Activated CD4-positive, alpha-beta memory T cell treated with anti-CD3 and anti-CD28 coated beads for 36 hours (primary cell): ENCODE results near the gene HOTAIR. TPM values are rescaled to one million over a fixed set of nuclear protein-coding genes. Genes with fewer than 3 reads are reported as not detected.

Experiments used
- CTCF ChIA-PET: fragments of 350-600 bp; sonication (Branson Sonifier 250); formaldehyde crosslinking; loops from one replicate; lab custom pipeline; 2021; ENCODE audit warnings: antibody characterized with exemption, inconsistent platforms; lab: Charles Lee
- POLR2A ChIA-PET: fragments of 350-600 bp; sonication (Branson Sonifier 250); formaldehyde crosslinking; loops from one replicate; lab custom pipeline; 2021; ENCODE audit warnings: antibody characterized with exemption; lab: Charles Lee
- DNase-seq: peaks from one replicate; pipeline ENCODE4 v3.0.0-alpha.2; 2020
- H3K27ac Mint-ChIP-seq: one replicate; pipeline ENCODE4 v1.8.0; 2021; ENCODE audit warnings: mixed read lengths
- H3K27me3 Mint-ChIP-seq: one replicate; pipeline ENCODE4 v1.8.0; 2021; ENCODE audit warnings: mixed read lengths
- H3K36me3 Mint-ChIP-seq: one replicate; pipeline ENCODE4 v1.8.0; 2021; ENCODE audit warnings: mixed read lengths
- H3K4me1 Mint-ChIP-seq: one replicate; pipeline ENCODE4 v1.8.0; 2021; ENCODE audit warnings: low read depth, mixed read lengths
- H3K4me3 Mint-ChIP-seq: one replicate; pipeline ENCODE4 v1.8.0; 2021; ENCODE audit warnings: mild to moderate bottlenecking, mixed read lengths
- H3K9me3 Mint-ChIP-seq: one replicate; pipeline ENCODE4 v1.8.0; 2021; ENCODE audit warnings: mixed read lengths
- intact Hi-C: fragments of 100-400 bp; cut with micrococcal nuclease; formaldehyde crosslinking; loops from one replicate; pipeline ENCODE4 v1.15.1; 2023
- total RNA-seq, 2 experiments: library from RNA; stranded (reverse); gene quantifications; one replicate each; pipeline ENCODE4 v1.2.3, GENCODE V29; 2021

The HOTAIR gene
- total RNA-seq, 2 experiments from 2014 or later, result not detected

DNA sequence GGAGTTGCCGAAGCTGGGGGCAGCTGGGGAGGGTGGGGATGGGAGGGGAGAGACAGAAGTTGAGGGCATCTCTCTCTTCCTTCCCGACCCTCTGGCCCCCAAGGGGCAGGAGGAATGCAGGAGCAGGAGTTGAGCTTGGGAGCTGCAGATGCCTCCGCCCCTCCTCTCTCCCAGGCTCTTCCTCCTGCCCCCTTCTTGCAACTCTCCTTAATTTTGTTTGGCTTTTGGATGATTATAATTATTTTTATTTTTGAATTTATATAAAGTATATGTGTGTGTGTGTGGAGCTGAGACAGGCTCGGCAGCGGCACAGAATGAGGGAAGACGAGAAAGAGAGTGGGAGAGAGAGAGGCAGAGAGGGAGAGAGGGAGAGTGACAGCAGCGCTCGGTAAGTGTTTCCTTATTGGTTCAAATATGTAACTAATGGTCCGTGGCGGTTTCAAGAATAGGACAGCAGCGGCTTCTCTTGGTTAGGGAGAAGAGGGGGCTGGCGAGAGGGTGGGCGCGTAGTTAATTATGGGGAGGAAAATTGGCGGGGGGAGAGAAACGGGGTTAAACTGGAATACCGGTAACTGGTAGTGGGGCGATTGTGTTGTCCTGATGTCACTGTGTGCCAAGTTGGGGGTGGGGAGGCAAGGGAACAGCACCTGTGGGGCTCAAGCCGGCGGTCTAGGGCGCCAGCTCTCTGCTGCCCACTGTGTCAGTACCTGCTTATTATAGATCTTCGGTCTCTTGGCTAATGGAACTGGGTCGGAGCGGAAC lies 42.5 kb upstream of the HOTAIR start:
- no peaks in the 10 kb centered on the region for H3K36me3 Mint-ChIP-seq
- ChIA-PET POLR2A (interaction anchor here (1.0 kb wide), 1 partner anchor 11 kb away, joined by 3 read pairs; no protein-coding TSS in a partner anchor), CTCF (interaction anchor here (0.7 to 2.8 kb wide), 15 partner anchors 9 to 271 kb away, joined by 3 to 26 read pairs (median 5); partner anchors contain the start of genes HOXC10, HOXC5 and HOXC8)
- no peaks in the 10 kb centered on the region for H3K9me3 Mint-ChIP-seq
- no peak overlapping the region for H3K27ac Mint-ChIP-seq
- intact Hi-C loops, result loop anchor here (2.0 to 5.0 kb wide), 2 partner anchors 16 to 35 kb away; partner anchors contain the start of gene HOXC5
- no peak for DNase-seq
- H3K27me3 Mint-ChIP-seq, result peaks cover 69% of the 10 kb centered on the region
- H3K4me1 Mint-ChIP-seq, result peaks cover 19% of the 10 kb centered on the region
- peak overlapping the region; percentile 72 for H3K4me3 Mint-ChIP-seq

DNA sequence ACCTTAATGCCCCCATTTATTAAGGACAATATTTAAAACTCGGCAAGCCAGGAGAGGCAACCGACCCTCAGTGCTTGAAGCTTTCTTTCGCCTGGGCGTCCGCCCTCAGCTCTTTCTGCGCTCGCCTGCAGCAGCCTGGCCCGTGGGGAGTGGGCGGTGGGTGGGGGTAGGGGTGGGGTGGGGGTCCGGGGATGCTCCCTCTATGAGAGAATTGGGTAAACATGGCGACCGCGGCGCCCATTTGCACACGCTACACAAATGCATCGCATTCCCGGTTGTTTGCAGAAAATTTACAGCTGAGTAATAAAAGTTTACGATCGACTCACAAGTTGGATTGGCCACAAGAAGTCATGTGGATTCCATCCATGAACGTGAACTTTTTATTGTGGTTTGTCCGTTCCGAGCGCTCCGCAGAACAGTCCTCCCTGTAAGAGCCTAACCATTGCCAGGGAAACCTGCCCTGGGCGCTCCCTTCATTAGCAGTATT lies 41.8 kb upstream of the HOTAIR start:
- POLR2A ChIA-PET, result no interaction called here
- peaks cover 20% of the 10 kb centered on the region for H3K4me1 Mint-ChIP-seq
- DNase-seq, result no peak
- H3K27ac Mint-ChIP-seq, result no peak overlapping the region
- CTCF ChIA-PET, result interaction anchor here (0.9 to 2.8 kb wide), 10 partner anchors 9 to 198 kb away, joined by 3 to 26 read pairs (median 10); partner anchors contain the start of genes HOXC10 and HOXC5
- no peak overlapping the region for H3K4me3 Mint-ChIP-seq
- no peaks in the 10 kb centered on the region for H3K9me3 Mint-ChIP-seq
- H3K27me3 Mint-ChIP-seq, result peaks cover 64% of the 10 kb centered on the region
- intact Hi-C loops, result loop anchor here (2.0 to 5.0 kb wide), 2 partner anchors 16 to 34 kb away; partner anchors contain the start of gene HOXC5
- no peaks in the 10 kb centered on the region for H3K36me3 Mint-ChIP-seq

DNA sequence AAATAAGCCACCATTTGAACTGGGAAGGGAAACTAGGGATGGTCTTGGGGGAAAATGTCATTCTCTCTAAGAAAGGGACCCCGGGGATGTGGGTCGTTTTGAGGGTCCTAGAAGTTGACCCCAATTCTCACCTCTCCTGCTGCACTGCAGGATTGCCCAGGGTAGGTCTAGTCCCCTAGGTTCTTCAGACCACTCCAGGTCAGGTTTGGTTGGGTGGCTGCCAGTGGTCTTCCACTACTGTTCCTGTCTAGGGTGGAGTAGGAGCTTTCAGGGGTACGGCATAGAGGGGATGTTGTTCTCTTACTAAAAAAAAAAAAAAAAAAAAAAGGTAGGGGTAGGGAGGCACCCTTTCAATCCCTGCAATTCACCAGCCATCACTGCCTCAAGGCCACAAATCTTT lies 41.3 kb upstream of the HOTAIR start:
- CTCF ChIA-PET, result interaction anchor here (0.9 to 2.8 kb wide), 8 partner anchors 9 to 199 kb away, joined by 3 to 26 read pairs (median 8); partner anchors contain the start of genes HOXC10 and HOXC5
- H3K27me3 Mint-ChIP-seq, result peaks cover 65% of the 10 kb centered on the region
- no peak overlapping the region for H3K4me3 Mint-ChIP-seq
- intact Hi-C loops, result loop anchor here (2.0 to 5.0 kb wide), 2 partner anchors 17 to 34 kb away; partner anchors contain the start of gene HOXC5
- no peak for DNase-seq
- H3K36me3 Mint-ChIP-seq, result no peaks in the 10 kb centered on the region
- no peak overlapping the region for H3K27ac Mint-ChIP-seq
- no peaks in the 10 kb centered on the region for H3K9me3 Mint-ChIP-seq
- peaks cover 24% of the 10 kb centered on the region for H3K4me1 Mint-ChIP-seq
- POLR2A ChIA-PET, result no interaction called here

DNA sequence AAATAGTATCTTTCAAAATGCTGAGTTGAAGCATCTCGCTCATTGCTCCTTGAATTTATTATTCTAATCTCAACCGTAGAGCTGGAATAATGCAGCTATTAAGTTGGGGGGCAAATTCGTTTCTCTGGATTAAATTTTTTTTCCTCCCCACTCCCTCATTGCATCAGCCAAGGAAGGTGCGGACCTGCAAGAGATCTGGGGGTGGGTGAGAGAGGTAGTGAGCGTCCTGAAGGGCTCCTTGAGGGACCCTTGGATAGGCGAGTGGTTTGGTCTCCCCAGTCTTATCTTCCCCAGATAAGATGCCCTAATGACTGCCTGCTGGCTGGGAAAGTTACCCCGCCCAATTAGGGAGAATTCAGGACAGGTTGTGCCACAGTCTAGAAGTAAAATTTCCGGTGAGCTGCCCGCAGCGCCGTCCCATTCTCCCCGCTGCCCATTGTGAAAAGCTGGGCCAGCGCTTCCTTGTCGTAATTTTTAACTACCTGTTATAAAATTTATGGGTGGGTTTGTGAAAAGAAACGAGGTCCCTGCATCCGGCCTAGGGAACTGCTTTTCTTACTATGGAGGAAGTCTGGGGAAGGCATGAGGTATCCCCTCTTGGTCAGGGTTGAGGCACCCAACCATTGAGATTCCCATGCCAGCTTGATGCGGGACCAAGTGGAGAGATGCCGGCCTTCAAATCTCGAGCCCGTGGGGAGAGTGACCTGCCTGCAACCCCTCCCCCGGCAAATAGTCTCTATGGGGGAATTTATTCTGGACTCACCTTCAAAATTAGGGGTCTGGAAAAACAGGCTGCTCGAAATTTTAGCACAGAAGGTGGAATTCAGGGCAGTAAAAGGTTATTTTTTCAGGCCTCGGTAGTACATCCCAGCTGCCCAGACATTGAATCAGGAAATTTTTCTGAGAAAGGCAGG lies 40.5 kb upstream of the HOTAIR start:
- POLR2A ChIA-PET, result no interaction called here
- peak overlapping the region; percentile 16 for H3K27ac Mint-ChIP-seq
- DNase-seq, result no peak
- no peaks in the 10 kb centered on the region for H3K36me3 Mint-ChIP-seq
- no peak overlapping the region for H3K4me3 Mint-ChIP-seq
- H3K9me3 Mint-ChIP-seq, result no peaks in the 10 kb centered on the region
- H3K4me1 Mint-ChIP-seq, result peaks cover 26% of the 10 kb centered on the region
- H3K27me3 Mint-ChIP-seq, result peaks cover 70% of the 10 kb centered on the region
- intact Hi-C loops, result loop anchor here (5.0 kb wide), 1 partner anchor 33 kb away; no protein-coding TSS in a partner anchor
- CTCF ChIA-PET, result interaction anchor here (1.0 to 2.8 kb wide), 5 partner anchors 8 to 192 kb away, joined by 3 to 16 read pairs (median 5); partner anchors contain the start of gene HOXC5

DNA sequence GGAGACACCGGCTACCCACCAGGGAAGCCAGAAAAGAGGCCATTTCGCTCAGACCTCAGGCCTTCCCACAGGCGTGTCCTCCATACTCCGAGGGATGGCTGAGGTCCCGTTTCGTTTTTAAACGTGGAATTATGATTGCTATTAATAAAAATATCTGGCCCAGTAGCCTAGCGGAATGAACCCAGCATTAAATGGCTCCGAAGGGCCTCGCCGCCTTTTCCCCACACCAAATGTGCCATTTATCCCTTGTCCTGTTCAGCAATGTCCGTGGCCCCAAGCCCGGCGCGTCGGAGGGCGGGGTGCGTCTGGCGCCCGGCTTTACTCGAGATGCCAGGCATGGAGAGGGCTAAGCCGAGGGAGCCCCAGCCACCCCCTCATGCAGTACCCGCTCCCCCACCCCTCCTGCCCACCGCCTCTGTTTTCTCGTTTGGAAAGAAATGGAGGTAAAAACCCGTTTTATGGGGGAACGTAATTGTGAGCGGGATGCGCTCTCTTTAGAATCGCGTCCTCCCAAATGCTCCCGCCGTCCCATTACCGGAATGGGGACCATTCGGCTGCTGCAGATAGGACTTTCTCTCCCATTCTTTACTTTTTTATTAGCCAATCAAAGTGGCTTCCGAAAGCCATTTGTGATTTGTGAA lies 39.7 kb upstream of the HOTAIR start:
- no peak for DNase-seq
- Mint-ChIP-seq H3K27me3 (peaks cover 73% of the 10 kb centered on the region), H3K36me3 (no peaks in the 10 kb centered on the region), H3K4me1 (peaks cover 31% of the 10 kb centered on the region), H3K9me3 (no peaks in the 10 kb centered on the region), H3K27ac (no peak overlapping the region), H3K4me3 (no peak overlapping the region)
- CTCF ChIA-PET, result interaction anchor here (1.0 to 1.4 kb wide), 5 partner anchors 7 to 193 kb away, joined by 3 to 5 read pairs (median 4); partner anchors contain the start of genes HOXC5 and HOXC9
- POLR2A ChIA-PET, result no interaction called here
- intact Hi-C loops, result loop anchor here (5.0 kb wide), 1 partner anchor 32 kb away; no protein-coding TSS in a partner anchor

DNA sequence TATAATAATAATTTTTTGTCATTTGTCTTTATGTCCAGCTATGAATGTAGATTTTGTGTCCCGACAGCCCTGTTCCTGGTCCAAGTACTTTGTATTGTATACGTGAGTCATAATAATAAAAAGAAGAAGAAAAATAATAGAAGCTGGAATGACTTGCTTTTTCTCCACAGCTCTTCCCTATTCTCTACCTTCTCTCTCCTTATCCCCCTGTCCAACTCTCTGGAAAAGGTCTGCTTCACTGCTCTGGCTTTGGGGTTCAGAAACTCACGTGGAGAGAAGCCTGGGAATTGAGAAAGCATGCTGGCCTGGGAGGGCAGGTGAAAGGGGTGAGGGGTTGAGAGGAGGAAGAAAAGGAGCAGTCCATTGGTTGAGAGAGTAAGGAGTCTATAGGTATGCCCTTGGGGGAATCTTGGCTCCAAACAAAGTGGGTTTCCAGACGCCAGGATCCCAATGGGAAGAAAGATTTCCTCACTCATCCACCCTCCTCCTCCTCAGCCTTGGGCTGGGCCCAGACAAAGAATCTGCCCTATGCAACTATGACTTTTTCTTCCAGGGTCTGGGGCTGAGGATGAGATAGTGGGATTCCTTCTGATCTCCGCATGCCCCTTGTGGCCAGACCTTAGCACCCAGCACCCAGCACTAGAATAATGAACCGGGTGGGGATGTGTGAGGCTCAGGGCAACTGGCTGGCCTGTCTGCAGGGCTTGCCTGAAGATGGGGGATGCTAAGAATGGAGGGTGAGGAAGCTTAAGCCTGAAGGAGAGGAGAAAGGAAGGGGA lies 38.1 kb upstream of the HOTAIR start:
- intact Hi-C loops, result no loop called here
- POLR2A ChIA-PET, result no interaction called here
- H3K4me1 Mint-ChIP-seq, result peaks cover 35% of the 10 kb centered on the region
- no peaks in the 10 kb centered on the region for H3K9me3 Mint-ChIP-seq
- H3K27me3 Mint-ChIP-seq, result peaks cover 78% of the 10 kb centered on the region
- no peaks in the 10 kb centered on the region for H3K36me3 Mint-ChIP-seq
- H3K27ac Mint-ChIP-seq, result no peak overlapping the region
- DNase-seq, result no peak
- no peak overlapping the region for H3K4me3 Mint-ChIP-seq
- CTCF ChIA-PET, result interaction anchor here (0.8 to 1.3 kb wide), 3 partner anchors 13 to 202 kb away, joined by 3 read pairs; partner anchors contain the start of gene HOXC9

DNA sequence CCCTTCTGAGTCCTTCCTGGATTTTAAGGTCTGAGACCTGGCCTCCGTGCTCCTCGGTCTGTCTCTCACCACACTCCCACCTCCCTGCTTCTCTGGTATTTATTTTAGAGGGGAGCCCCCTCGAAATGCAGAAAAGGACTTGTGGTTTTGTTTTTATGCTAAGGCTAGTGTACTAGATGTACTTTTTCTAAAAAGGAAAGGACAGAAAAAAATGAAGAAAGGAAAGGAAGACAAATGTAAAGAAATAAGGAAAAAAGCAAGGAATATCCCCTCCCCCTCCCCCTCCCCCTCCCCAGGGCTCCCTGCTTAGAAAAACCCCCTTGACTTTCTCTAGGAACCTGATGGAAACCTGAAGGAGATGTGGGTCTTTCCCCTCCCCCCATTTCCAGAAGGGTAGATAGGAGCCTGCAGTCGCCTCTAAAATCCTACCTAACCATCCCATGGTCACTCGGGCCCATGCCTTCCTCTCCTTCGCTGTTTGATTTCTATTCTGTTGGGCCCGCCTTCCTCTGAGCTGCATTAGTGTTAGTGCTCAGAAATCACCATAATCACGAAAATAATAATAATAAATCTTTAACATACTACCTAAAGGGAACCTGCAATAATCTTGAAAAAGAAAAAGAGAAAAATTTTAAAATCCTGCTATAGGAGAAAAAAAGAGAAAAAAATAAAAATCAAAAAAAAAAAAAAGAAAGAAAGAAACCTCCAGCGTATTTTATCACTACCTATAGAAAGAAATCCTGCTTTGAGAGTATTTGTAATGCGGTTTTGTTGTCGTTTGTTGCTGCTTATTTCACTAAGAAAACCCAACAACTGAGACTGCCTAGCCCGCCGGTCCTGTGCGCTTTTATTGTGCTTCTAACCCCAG lies 37.1 kb upstream of the HOTAIR start:
- Mint-ChIP-seq H3K27ac (no peak overlapping the region), H3K36me3 (no peaks in the 10 kb centered on the region), H3K4me1 (peaks cover 32% of the 10 kb centered on the region), H3K9me3 (no peaks in the 10 kb centered on the region), H3K27me3 (peaks cover 81% of the 10 kb centered on the region), H3K4me3 (no peak overlapping the region)
- intact Hi-C loops, result no loop called here
- POLR2A ChIA-PET, result no interaction called here
- DNase-seq, result no peak
- CTCF ChIA-PET, result interaction anchor here (1.3 kb wide), 1 partner anchor 189 kb away, joined by 3 read pairs; no protein-coding TSS in a partner anchor

DNA sequence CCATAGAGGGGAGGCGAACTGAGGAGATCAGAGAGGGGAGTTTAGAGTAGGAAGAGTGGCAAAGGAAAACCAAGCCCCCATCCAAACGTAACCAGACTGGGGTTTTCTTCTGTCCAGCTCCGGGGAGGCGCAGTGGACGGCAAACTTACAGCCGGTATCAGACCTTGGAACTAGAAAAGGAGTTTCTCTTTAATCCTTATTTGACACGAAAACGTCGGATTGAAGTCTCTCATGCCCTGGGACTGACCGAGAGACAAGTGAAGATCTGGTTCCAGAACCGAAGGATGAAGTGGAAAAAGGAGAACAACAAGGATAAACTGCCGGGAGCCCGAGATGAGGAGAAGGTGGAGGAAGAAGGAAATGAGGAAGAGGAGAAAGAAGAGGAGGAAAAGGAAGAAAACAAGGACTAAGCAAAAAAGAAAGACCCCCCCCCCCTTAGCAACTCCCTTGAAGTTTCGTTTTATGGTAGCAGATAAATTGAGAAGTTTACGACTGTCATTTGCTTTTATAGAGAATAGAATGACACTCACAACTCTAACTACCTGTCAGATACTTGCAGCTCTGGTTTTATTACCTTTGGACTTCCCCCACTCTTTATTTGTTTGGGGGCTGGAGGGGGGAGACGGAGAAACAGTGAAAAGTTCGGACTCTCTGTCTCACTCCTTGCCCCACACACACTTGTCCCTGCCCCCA lies 36.4 kb upstream of the HOTAIR start:
- Mint-ChIP-seq H3K9me3 (no peaks in the 10 kb centered on the region), H3K36me3 (no peaks in the 10 kb centered on the region), H3K27me3 (peaks cover 84% of the 10 kb centered on the region), H3K27ac (no peak overlapping the region), H3K4me1 (peaks cover 36% of the 10 kb centered on the region), H3K4me3 (no peak overlapping the region)
- DNase-seq, result no peak
- CTCF ChIA-PET, result interaction anchor here (8.6 to 9.3 kb wide), 2 partner anchors 181 to 190 kb away, joined by 112 to 127 read pairs; partner anchors contain the start of gene SMUG1
- intact Hi-C loops, result no loop called here
- POLR2A ChIA-PET, result no interaction called here

DNA sequence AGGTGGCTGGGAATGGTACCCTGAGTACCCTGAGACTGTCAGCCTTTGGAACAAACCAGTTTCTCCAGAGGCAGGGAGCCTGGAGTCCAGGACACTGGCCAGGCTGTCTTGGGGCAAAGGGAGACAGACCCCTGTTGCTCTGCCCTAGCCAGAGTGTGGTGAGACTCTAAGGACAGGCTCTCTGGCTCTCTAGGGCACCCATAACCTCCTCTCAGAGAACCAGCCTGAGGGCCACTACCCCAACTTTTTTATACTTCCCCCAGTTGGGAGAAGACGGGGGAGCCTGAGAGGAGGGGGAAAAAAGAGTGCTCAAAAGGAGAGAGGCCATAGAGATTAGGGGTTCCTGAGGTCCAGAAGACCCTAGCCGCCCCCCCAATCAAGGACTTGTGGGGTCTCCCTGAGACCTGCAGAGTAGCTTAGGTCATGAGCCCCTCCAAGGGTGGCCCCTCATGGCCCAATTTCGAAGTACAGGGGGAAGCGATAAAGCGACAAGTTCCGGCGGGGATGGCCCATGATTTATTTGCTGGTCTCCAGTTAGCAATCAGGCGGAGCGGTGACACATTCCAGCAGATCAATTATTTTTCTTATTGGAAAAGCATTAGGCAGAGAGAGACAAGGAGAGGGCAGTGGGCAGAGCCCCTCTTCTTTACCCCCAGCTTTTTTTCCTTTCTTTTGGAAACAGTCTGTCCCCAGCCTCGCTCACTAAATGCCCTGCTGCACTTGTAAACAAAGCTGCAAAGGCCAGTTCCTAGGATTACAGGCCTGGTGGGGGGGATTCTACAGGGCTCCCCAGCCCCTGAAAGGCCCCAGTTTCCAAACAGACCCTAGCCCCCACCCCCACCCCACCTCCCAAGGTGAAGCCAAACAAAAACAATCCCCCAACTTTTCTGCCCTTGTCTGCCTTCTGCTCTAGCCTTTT lies 35.6 kb upstream of the HOTAIR start:
- ChIA-PET CTCF (interaction anchor here (4.9 to 9.3 kb wide), 3 partner anchors 182 to 205 kb away, joined by 46 to 127 read pairs (median 112); partner anchors contain the start of gene SMUG1), POLR2A (no interaction called here)
- Mint-ChIP-seq H3K27ac (no peak overlapping the region), H3K36me3 (no peaks in the 10 kb centered on the region), H3K9me3 (no peaks in the 10 kb centered on the region), H3K27me3 (peaks cover 84% of the 10 kb centered on the region), H3K4me1 (peaks cover 35% of the 10 kb centered on the region), H3K4me3 (no peak overlapping the region)
- intact Hi-C loops, result no loop called here
- DNase-seq, result no peak
